Measurements from ENCODE around the gene ANKFN1.

DNA sequence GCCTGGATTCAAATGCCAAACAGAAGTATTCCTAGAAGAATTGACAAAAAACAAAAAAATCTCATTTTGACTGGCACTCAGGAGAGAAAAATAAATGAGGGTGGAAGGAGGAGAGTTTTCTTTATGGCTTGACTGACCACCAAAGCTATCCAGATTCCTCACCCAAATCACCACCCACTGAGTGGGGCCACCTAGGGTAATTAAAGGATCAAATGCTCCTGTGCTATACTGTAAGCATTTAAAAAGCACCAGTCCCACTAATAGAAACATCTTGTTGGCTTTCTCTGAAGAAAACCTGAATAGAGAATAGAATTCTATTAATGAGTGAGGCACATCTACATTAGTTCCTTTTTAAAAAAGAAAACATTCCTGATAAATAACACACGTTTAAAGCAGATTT, 163.3 kb downstream of the ANKFN1 start:
- TF ChIP-seq CTCF (IDR thresholded peaks at IDR 0.05; ENCODE audit: low read length) (no peak), EZH2phosphoT487 (IDR thresholded peaks at IDR 0.05; ENCODE audit: low read length) (no peak), EZH2 (optimal IDR thresholded peaks at IDR 0.05; ENCODE audit: low read depth, low read length) (no peak)

Data from MM.1S (cell line).